A549 (cell line): Measurements from ENCODE around the gene ZNF438.

ENCODE experiments used
- EP300 ChIP-seq, 2 experiments: fragments of >200 bp; sonication (Bioruptor Twin); formaldehyde crosslinking; IDR thresholded peaks; 2 replicates in 1 of 2; 3 replicates in 1 of 2; pipeline ENCODE4 v1.6.1; 2016 to 2017
- FOSL2 ChIP-seq, 2 experiments: fragments of 450-650 bp in 1 of 2; fragments of >200 bp in 1 of 2; sonication (Bioruptor Twin) in 1 of 2; formaldehyde crosslinking; IDR thresholded peaks; 2 replicates each; pipeline versions ENCODE4 v1.5.0 to v1.6.1; 2016 to 2020; ENCODE audit warnings: mild to moderate bottlenecking in 1 of 2, moderate library complexity in 1 of 2
- JUNB ChIP-seq: fragments of >200 bp; sonication (Bioruptor Twin); formaldehyde crosslinking; IDR thresholded peaks from 2 replicates; pipeline ENCODE4 v1.6.1; 2016
- MAZ ChIP-seq: fragments of 150-350 bp; IDR thresholded peaks from 2 replicates; pipeline ENCODE4 v1.6.1; 2014; ENCODE audit warnings: antibody characterized with exemption, low read depth, low read length, borderline replicate concordance
- RAD21 ChIP-seq, 2 experiments: fragments of >200 bp in 1 of 2; sonication (Bioruptor Twin) in 1 of 2; formaldehyde crosslinking in 1 of 2; IDR thresholded peaks in 1 of 2; conservative IDR thresholded peaks in 1 of 2; 2 replicates in 1 of 2; 3 replicates in 1 of 2; pipeline ENCODE4 v1.6.1; 2012 to 2018; ENCODE audit warnings: inconsistent platforms in 1 of 2
- SMC3 ChIP-seq: fragments of >200 bp; sonication (Bioruptor Twin); formaldehyde crosslinking; IDR thresholded peaks from 3 replicates; pipeline ENCODE4 v1.6.1; 2018; ENCODE audit warnings: inconsistent platforms
- ZFP36 ChIP-seq: fragments of 450-650 bp; IDR thresholded peaks from 2 replicates; pipeline ENCODE4 v1.6.1; 2014; ENCODE audit warnings: borderline replicate concordance; ENCODE audit not compliant: partially characterized antibody
- ZSCAN20 ChIP-seq: fragments of 250-450 bp; sonication (Bioruptor Pico); IDR thresholded peaks from 2 replicates; pipeline ENCODE4 v1.8.0; 2022; ENCODE audit warnings: mild to moderate bottlenecking, moderate library complexity
- TF ChIP-seq, protein P1 (sequence below): IDR thresholded peaks from 2 replicates; pipeline ENCODE4 v1.6.1; 2012
- TF ChIP-seq, protein P2 (sequence below): fragments of >200 bp; sonication (Bioruptor Twin); formaldehyde crosslinking; IDR thresholded peaks from 3 replicates; pipeline ENCODE4 v1.5.1; 2016
- TF ChIP-seq, protein P3 (sequence below): fragments of 250-450 bp; sonication (Bioruptor Pico); IDR thresholded peaks from 2 replicates; pipeline ENCODE4 v1.5.0; 2020; ENCODE audit warnings: low read depth, mild to moderate bottlenecking, moderate library complexity
- TF ChIP-seq, protein P4 (sequence below): fragments of 200-600 bp; sonication (generic); IDR thresholded peaks from 2 replicates; pipeline ENCODE4 v1.6.1; 2016; ENCODE audit warnings: antibody characterized with exemption, mild to moderate bottlenecking, moderate library complexity

DNA sequence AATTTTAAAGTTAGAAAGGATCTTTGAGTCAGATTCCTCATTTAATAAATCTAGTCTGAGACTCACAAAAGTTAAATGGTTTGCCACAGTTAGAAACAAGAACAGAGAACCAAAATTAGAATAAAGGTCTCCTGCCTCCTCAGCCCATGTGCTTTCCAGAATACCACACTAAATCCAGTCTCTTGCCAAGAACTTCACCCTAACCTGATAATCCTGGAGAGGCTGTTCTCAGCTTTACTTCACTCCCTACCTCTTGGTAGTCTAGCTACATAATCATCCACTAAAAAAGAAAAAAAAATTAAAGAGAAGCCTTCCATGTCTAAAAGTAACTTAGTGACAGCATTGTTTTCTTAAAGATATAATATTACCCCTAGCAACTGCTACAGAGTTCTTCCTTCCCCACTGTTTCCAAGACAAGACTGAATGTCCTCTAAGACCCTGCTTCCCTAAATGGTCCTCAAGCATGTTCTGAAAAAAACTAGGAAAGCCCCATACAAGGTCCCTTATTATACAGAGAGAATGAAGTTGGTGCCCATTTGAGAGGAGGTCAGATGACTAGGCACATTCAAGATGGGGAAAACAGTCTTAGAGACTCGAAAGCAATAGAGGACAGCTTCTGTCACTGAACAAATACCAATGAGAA, 56.8 kb downstream of the ZNF438 start:
- TF ChIP-seq, protein P1, sequence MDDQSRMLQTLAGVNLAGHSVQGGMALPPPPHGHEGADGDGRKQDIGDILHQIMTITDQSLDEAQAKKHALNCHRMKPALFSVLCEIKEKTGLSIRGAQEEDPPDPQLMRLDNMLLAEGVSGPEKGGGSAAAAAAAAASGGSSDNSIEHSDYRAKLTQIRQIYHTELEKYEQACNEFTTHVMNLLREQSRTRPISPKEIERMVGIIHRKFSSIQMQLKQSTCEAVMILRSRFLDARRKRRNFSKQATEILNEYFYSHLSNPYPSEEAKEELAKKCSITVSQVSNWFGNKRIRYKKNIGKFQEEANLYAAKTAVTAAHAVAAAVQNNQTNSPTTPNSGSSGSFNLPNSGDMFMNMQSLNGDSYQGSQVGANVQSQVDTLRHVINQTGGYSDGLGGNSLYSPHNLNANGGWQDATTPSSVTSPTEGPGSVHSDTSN: no peak
- TF ChIP-seq ZFP36: no peak
- TF ChIP-seq, protein P2, sequence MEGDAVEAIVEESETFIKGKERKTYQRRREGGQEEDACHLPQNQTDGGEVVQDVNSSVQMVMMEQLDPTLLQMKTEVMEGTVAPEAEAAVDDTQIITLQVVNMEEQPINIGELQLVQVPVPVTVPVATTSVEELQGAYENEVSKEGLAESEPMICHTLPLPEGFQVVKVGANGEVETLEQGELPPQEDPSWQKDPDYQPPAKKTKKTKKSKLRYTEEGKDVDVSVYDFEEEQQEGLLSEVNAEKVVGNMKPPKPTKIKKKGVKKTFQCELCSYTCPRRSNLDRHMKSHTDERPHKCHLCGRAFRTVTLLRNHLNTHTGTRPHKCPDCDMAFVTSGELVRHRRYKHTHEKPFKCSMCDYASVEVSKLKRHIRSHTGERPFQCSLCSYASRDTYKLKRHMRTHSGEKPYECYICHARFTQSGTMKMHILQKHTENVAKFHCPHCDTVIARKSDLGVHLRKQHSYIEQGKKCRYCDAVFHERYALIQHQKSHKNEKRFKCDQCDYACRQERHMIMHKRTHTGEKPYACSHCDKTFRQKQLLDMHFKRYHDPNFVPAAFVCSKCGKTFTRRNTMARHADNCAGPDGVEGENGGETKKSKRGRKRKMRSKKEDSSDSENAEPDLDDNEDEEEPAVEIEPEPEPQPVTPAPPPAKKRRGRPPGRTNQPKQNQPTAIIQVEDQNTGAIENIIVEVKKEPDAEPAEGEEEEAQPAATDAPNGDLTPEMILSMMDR: no peak
- no peak for TF ChIP-seq EP300 (IDR thresholded peaks at IDR 0.05)
- TF ChIP-seq JUNB: no peak
- TF ChIP-seq, protein P3, sequence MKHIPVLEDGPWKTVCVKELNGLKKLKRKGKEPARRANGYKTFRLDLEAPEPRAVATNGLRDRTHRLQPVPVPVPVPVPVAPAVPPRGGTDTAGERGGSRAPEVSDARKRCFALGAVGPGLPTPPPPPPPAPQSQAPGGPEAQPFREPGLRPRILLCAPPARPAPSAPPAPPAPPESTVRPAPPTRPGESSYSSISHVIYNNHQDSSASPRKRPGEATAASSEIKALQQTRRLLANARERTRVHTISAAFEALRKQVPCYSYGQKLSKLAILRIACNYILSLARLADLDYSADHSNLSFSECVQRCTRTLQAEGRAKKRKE (CRISPR knock-in tag): no peak
- TF ChIP-seq FOSL2 (IDR thresholded peaks at IDR 0.05): no peak
- no peak for TF ChIP-seq FOSL2 (CRISPR knock-in tag; IDR thresholded peaks at IDR 0.05)
- TF ChIP-seq, protein P4, sequence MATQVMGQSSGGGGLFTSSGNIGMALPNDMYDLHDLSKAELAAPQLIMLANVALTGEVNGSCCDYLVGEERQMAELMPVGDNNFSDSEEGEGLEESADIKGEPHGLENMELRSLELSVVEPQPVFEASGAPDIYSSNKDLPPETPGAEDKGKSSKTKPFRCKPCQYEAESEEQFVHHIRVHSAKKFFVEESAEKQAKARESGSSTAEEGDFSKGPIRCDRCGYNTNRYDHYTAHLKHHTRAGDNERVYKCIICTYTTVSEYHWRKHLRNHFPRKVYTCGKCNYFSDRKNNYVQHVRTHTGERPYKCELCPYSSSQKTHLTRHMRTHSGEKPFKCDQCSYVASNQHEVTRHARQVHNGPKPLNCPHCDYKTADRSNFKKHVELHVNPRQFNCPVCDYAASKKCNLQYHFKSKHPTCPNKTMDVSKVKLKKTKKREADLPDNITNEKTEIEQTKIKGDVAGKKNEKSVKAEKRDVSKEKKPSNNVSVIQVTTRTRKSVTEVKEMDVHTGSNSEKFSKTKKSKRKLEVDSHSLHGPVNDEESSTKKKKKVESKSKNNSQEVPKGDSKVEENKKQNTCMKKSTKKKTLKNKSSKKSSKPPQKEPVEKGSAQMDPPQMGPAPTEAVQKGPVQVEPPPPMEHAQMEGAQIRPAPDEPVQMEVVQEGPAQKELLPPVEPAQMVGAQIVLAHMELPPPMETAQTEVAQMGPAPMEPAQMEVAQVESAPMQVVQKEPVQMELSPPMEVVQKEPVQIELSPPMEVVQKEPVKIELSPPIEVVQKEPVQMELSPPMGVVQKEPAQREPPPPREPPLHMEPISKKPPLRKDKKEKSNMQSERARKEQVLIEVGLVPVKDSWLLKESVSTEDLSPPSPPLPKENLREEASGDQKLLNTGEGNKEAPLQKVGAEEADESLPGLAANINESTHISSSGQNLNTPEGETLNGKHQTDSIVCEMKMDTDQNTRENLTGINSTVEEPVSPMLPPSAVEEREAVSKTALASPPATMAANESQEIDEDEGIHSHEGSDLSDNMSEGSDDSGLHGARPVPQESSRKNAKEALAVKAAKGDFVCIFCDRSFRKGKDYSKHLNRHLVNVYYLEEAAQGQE: no peak
- TF ChIP-seq ZSCAN20 (CRISPR knock-in tag): no peak
- no peak for TF ChIP-seq RAD21 (conservative IDR thresholded peaks at IDR 0.05 in 1 of 2, IDR thresholded peaks at IDR 0.05 in 1 of 2)
- no peak for TF ChIP-seq MAZ
- TF ChIP-seq SMC3: no peak
